Endothelial cell (in vitro differentiated cells): ENCODE results near the gene NAV2. TPM values are rescaled to one million over a fixed set of nuclear protein-coding genes. Genes with fewer than 3 reads are reported as not detected.

Source experiments
- DNase-seq: peaks from one replicate; pipeline ENCODE4 v3.0.0; 2021; ENCODE audit warnings: low spot score
- H3K27ac Mint-ChIP-seq: one replicate; pipeline ENCODE4 v1.8.0; 2021; ENCODE audit warnings: mixed read lengths, inconsistent platforms; ENCODE audit not compliant: unreplicated experiment
- H3K27me3 Mint-ChIP-seq: one replicate; pipeline ENCODE4 v1.8.0; 2021; ENCODE audit warnings: mild to moderate bottlenecking, moderate library complexity, mixed read lengths, inconsistent platforms; ENCODE audit not compliant: unreplicated experiment
- H3K36me3 Mint-ChIP-seq: one replicate; pipeline ENCODE4 v1.8.0; 2021; ENCODE audit warnings: mild to moderate bottlenecking, low read depth, mixed read lengths, inconsistent platforms; ENCODE audit not compliant: unreplicated experiment
- H3K4me1 Mint-ChIP-seq: one replicate; pipeline ENCODE4 v1.8.0; 2021; ENCODE audit warnings: mild to moderate bottlenecking, mixed read lengths, inconsistent platforms; ENCODE audit not compliant: unreplicated experiment
- H3K4me3 Mint-ChIP-seq: one replicate; pipeline ENCODE4 v1.8.0; 2021; ENCODE audit warnings: mild to moderate bottlenecking, mixed read lengths, inconsistent platforms; ENCODE audit not compliant: unreplicated experiment
- H3K9me3 Mint-ChIP-seq: one replicate; pipeline ENCODE4 v1.8.0; 2021; ENCODE audit warnings: mixed read lengths, inconsistent platforms; ENCODE audit not compliant: unreplicated experiment
- total RNA-seq: library from RNA; stranded (reverse); fragmentation: NEBNext Ultra II Directional; extraction: Animal tissue kit (Norgen Biotek cat#: 25700); gene quantifications from one replicate; pipeline ENCODE4 v1.2.1, GENCODE V29; 2021; ENCODE audit not compliant: unreplicated experiment
- TF ChIP-seq, protein P1 (sequence below): fragments of 200-600 bp; sonication (generic); IDR thresholded peaks from one replicate; pipeline ENCODE4 v1.5.0; 2021; ENCODE audit warnings: antibody characterized with exemption; ENCODE audit not compliant: unreplicated experiment

Gene NAV2
- total RNA-seq, 1 donor from 2014 or later, result 15.6 TPM

DNA sequence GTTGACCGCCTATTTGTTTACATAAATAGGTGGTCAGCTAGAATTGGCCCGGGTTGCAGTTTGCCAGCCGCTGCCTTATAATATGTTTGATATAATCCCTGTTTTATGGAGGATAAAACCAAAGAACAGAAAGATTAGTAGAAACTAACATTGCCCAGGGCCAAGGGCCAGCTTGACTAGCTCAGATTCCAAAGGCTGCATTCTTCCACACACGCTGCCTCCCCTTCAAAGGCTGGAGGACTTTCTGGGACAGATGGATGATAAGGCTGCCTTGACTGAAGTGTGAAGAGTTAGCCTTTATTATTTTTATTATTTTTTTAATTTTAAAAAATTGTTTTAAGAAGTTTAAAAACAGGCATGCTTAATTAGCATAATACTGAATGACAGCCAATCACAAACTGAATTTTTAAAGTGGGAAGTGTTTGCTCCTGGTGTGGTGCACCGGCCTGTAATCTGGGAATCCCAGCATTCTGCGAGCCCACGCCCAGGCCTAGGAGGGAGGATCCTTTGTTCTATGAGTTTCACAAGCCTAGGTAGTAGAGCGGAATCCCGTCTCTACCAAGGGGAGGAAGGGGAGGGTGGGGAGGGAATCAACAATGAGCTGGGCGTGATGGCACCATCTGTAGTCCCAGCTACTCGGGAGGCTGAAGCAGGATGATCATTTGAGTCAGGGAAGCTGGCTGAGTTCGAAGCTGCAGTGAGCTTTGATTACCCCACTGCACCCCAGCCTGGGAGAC is 114.9 kb downstream of the NAV2 start:
- Mint-ChIP-seq H3K4me1 (no peaks in the 10 kb centered on the region), H3K27ac (no peak overlapping the region), H3K4me3 (no peak overlapping the region), H3K36me3 (no peaks in the 10 kb centered on the region), H3K27me3 (peaks cover 2% of the 10 kb centered on the region), H3K9me3 (no peaks in the 10 kb centered on the region)
- TF ChIP-seq, protein P1, sequence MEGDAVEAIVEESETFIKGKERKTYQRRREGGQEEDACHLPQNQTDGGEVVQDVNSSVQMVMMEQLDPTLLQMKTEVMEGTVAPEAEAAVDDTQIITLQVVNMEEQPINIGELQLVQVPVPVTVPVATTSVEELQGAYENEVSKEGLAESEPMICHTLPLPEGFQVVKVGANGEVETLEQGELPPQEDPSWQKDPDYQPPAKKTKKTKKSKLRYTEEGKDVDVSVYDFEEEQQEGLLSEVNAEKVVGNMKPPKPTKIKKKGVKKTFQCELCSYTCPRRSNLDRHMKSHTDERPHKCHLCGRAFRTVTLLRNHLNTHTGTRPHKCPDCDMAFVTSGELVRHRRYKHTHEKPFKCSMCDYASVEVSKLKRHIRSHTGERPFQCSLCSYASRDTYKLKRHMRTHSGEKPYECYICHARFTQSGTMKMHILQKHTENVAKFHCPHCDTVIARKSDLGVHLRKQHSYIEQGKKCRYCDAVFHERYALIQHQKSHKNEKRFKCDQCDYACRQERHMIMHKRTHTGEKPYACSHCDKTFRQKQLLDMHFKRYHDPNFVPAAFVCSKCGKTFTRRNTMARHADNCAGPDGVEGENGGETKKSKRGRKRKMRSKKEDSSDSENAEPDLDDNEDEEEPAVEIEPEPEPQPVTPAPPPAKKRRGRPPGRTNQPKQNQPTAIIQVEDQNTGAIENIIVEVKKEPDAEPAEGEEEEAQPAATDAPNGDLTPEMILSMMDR, result no peak
- no peak for DNase-seq

GRCh38 chr11:19828382-19829108 is 115.9 kb downstream of the NAV2 start:
- no peak for DNase-seq
- TF ChIP-seq, protein P1, result no peak
- no peak overlapping the region for H3K4me3 Mint-ChIP-seq
- no peaks in the 10 kb centered on the region for H3K9me3 Mint-ChIP-seq
- no peaks in the 10 kb centered on the region for H3K4me1 Mint-ChIP-seq
- peaks cover 2% of the 10 kb centered on the region for H3K27me3 Mint-ChIP-seq
- H3K36me3 Mint-ChIP-seq, result no peaks in the 10 kb centered on the region
- no peak overlapping the region for H3K27ac Mint-ChIP-seq

- TF ChIP-seq, protein P1, result no peak
- no peak overlapping the region for H3K27ac Mint-ChIP-seq
- DNase-seq, result no peak
- H3K27me3 Mint-ChIP-seq, result peaks cover 3% of the 10 kb centered on the region
- H3K9me3 Mint-ChIP-seq, result no peaks in the 10 kb centered on the region
- H3K36me3 Mint-ChIP-seq, result no peaks in the 10 kb centered on the region
- no peaks in the 10 kb centered on the region for H3K4me1 Mint-ChIP-seq
- H3K4me3 Mint-ChIP-seq, result no peak overlapping the region
These were observed 116.6 kb downstream of the NAV2 start for GRCh38 chr11:19829109-19829837.

DNA sequence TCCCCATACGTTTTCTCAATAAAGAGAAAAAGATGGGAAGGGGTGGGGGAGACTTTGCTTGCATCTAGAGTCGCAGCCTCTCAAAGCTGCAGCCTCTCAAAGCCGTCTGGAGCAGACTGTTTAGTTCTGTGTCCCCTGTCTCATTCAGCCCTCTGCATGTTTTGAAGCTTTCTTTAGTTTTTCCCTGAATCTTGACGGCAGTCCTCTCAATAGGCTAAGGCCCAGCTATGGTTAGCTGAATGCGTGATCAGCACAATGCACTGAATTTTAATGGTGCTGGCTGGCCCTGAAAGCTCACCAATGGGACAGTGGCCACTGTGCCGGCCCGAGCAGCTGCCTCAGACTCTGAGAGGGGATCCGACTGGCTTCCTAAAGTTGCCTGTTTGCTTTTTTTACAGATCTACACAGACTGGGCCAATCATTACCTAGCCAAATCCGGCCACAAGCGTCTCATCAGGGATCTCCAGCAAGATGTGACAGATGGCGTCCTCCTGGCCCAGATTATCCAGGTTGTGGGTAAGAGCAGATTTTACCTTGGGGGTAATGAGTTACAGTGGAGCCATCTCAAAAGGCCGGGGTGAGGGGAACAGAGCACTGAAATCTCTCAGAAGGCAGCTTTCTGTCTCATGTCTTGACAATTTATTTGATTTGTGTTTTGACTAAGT is 119.6 kb downstream of the NAV2 start:
- peaks cover 1% of the 10 kb centered on the region for H3K27me3 Mint-ChIP-seq
- H3K4me3 Mint-ChIP-seq, result no peak overlapping the region
- TF ChIP-seq, protein P1, result no peak
- no peaks in the 10 kb centered on the region for H3K36me3 Mint-ChIP-seq
- DNase-seq, result no peak
- H3K4me1 Mint-ChIP-seq, result no peaks in the 10 kb centered on the region
- H3K27ac Mint-ChIP-seq, result no peak overlapping the region
- H3K9me3 Mint-ChIP-seq, result no peaks in the 10 kb centered on the region
